NT2/D1 (cell line): ENCODE results near the gene SVEP1.

ENCODE experiments used
- SUZ12 ChIP-seq: IDR thresholded peaks from 2 replicates; pipeline ENCODE4 v1.6.1; 2011; ENCODE audit not compliant: insufficient read length, insufficient read depth; ENCODE audit errors: extremely low read depth
- YY1 ChIP-seq: IDR thresholded peaks from 2 replicates; pipeline ENCODE4 v1.6.1; 2011; ENCODE audit not compliant: insufficient read length, insufficient read depth
- ZNF274 ChIP-seq: IDR thresholded peaks from 2 replicates; pipeline ENCODE4 v1.6.1; 2011; ENCODE audit warnings: mild to moderate bottlenecking, low read depth, low read length

GRCh38 chr9:110502842-110503241 is 76.7 kb downstream of the SVEP1 start:
- no peak for TF ChIP-seq ZNF274
- no peak for TF ChIP-seq YY1
- no peak for TF ChIP-seq SUZ12
